MCF 10A (cell line): ENCODE measurements around the gene ASB1. TPM values are rescaled to one million over a fixed set of nuclear protein-coding genes. Genes with fewer than 3 reads are reported as not detected.

Experiments
- BruUV-seq: library from RNA; stranded (reverse); fragments of 400-500 nt; replicated peaks from 2 replicates; lab custom pipeline; 2021; lab: Mats Ljungman, UMichigan
- CTCF ChIA-PET: fragments of 300-600 bp; sonication (Branson Sonifier 250); formaldehyde crosslinking; extraction: SDS; loops from one replicate; lab custom pipeline; 2021; ENCODE audit warnings: antibody characterized with exemption, inconsistent platforms; lab: Yijun Ruan, JAX
- POLR2A ChIA-PET: fragments of 300-600, 350-650 bp; sonication (Branson Sonifier 250); formaldehyde crosslinking; extraction: SDS; loops from one replicate; lab custom pipeline; 2020; ENCODE audit warnings: antibody characterized with exemption, inconsistent platforms; lab: Yijun Ruan, JAX
- DNase-seq: peaks from one replicate; pipeline ENCODE4 v3.0.0-alpha.2; 2018; ENCODE audit not compliant: unreplicated experiment
- H3K27ac Mint-ChIP-seq: one replicate; pipeline ENCODE4 v1.8.0; 2022; ENCODE audit warnings: mild to moderate bottlenecking, low read depth, mixed read lengths; ENCODE audit not compliant: unreplicated experiment
- H3K27me3 Mint-ChIP-seq: one replicate; pipeline ENCODE4 v1.8.0; 2022; ENCODE audit warnings: mixed read lengths; ENCODE audit not compliant: insufficient read depth, unreplicated experiment
- H3K36me3 Mint-ChIP-seq: one replicate; pipeline ENCODE4 v1.8.0; 2022; ENCODE audit warnings: mild to moderate bottlenecking, moderate library complexity, mixed read lengths; ENCODE audit not compliant: insufficient read depth, unreplicated experiment
- H3K4me1 Mint-ChIP-seq: one replicate; pipeline ENCODE4 v1.8.0; 2022; ENCODE audit warnings: mixed read lengths; ENCODE audit not compliant: insufficient read depth, unreplicated experiment
- H3K4me3 Mint-ChIP-seq: one replicate; pipeline ENCODE4 v1.8.0; 2022; ENCODE audit warnings: mild to moderate bottlenecking, moderate library complexity, mixed read lengths; ENCODE audit not compliant: unreplicated experiment
- H3K9me3 Mint-ChIP-seq: one replicate; pipeline ENCODE4 v1.8.0; 2022; ENCODE audit warnings: mixed read lengths; ENCODE audit not compliant: unreplicated experiment
- CTCF ChIP-seq: fragments of 200-600 bp; IDR thresholded peaks from one replicate; pipeline ENCODE4 v1.8.0; 2022; ENCODE audit warnings: antibody characterized with exemption, mild to moderate bottlenecking; ENCODE audit not compliant: unreplicated experiment
- intact Hi-C: fragments of 100-400 bp; cut with micrococcal nuclease; formaldehyde crosslinking; loops from 2 replicates; pipeline ENCODE4 v1.14.1; 2022
- total RNA-seq: library from RNA; stranded (reverse); gene quantifications from 2 replicates; pipeline ENCODE4 v1.2.3, GENCODE V29; 2022

The ASB1 gene
- total RNA-seq, 1 experiment from 2014 or later, result 104 TPM

- ChIA-PET CTCF (interaction anchor here (0.6 to 1.2 kb wide), 5 partner anchors 11 to 156 kb away, joined by 3 to 4 read pairs (median 3); no protein-coding TSS in a partner anchor), POLR2A (interaction anchor here (0.6 to 3.5 kb wide), 15 partner anchors 9 to 474 kb away, joined by 3 to 35 read pairs (median 3); partner anchors contain the start of gene TWIST2)
- Mint-ChIP-seq H3K4me1 (peaks cover 32% of the 10 kb centered on the region), H3K4me3 (peak overlapping the region; percentile 54), H3K36me3 (peaks cover 69% of the 10 kb centered on the region), H3K27me3 (no peaks in the 10 kb centered on the region), H3K27ac (peak overlapping the region; percentile 99), H3K9me3 (no peaks in the 10 kb centered on the region)
- no peak for TF ChIP-seq CTCF
- BruUV-seq, result TSS peak; percentile 96
- peak; percentile 99 for DNase-seq
- intact Hi-C loops, result loop anchor here (1.0 kb wide), 2 partner anchors 11 to 149 kb away; no protein-coding TSS in a partner anchor
Measured at GRCh38 chr2:238438856-238439849, 12.4 kb downstream of the ASB1 start.

GRCh38 chr2:238439917-238440316 lies 13.2 kb downstream of the ASB1 start:
- H3K36me3 Mint-ChIP-seq, result peaks cover 69% of the 10 kb centered on the region

DNA sequence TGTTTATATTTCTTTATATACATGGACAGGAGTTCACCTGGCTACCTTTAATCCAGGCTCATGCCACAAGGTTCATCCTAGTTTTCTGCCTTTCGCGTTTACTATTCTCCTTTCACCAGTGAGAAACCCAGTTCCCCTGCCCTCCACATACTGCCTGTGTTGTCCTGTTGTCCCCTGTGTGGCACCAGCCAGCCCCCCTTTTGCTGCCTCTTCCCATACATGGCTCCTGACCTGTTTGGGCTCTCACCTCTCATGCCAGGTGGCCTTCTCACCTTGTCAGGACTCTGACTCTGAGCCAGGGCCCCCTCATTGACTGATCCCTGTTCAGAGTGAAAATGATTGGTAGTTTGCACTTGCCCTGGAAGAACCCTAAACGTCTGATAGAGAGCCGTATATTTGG lies 13.6 kb downstream of the ASB1 start:
- peaks cover 69% of the 10 kb centered on the region for H3K36me3 Mint-ChIP-seq
- BruUV-seq, result no TSS peak
- H3K9me3 Mint-ChIP-seq, result no peaks in the 10 kb centered on the region
- H3K27ac Mint-ChIP-seq, result peak overlapping the region; percentile 99
- ChIA-PET POLR2A (interaction anchor here (0.6 to 3.5 kb wide), 7 partner anchors 13 to 408 kb away, joined by 3 to 35 read pairs (median 4); partner anchors contain the start of gene TWIST2), CTCF (interaction anchor here (0.6 to 1.2 kb wide), 3 partner anchors 27 to 99 kb away, joined by 3 read pairs; no protein-coding TSS in a partner anchor)
- H3K4me3 Mint-ChIP-seq, result peak overlapping the region; percentile 54
- TF ChIP-seq CTCF, result no peak
- H3K4me1 Mint-ChIP-seq, result peaks cover 25% of the 10 kb centered on the region
- intact Hi-C loops, result no loop called here
- H3K27me3 Mint-ChIP-seq, result no peaks in the 10 kb centered on the region
- no peak for DNase-seq

More at GRCh38 chr2:238439917-238440316, 13.2 kb downstream of the ASB1 start:
- Mint-ChIP-seq H3K4me3 (peak overlapping the region; percentile 54), H3K4me1 (peaks cover 25% of the 10 kb centered on the region), H3K27ac (peak overlapping the region; percentile 99), H3K27me3 (no peaks in the 10 kb centered on the region), H3K9me3 (no peaks in the 10 kb centered on the region)
- TSS peak; percentile 93 for BruUV-seq
- ChIA-PET CTCF (interaction anchor here (0.7 to 1.2 kb wide), 3 partner anchors 27 to 156 kb away, joined by 3 to 4 read pairs (median 3); no protein-coding TSS in a partner anchor), POLR2A (interaction anchor here (0.6 to 3.5 kb wide), 11 partner anchors 12 to 475 kb away, joined by 3 to 35 read pairs (median 4); partner anchors contain the start of gene TWIST2)
- DNase-seq, result peak; percentile 34
- TF ChIP-seq CTCF, result no peak
- intact Hi-C loops, result loop anchor here (1.0 kb wide), 2 partner anchors 12 to 150 kb away; no protein-coding TSS in a partner anchor
